Right lung (tissue), 5 donors: Measurements from ENCODE around the gene CEP68. TPM values are rescaled to one million over a fixed set of nuclear protein-coding genes. Genes with fewer than 3 reads are reported as not detected.
A peak's percentile ranks its signal among the peaks of the same experiment; 100 is the strongest.
"Not testable (repeated sequence)": the region's sequence is repeated elsewhere in the genome, so short reads cannot be mapped to it uniquely, and the experiment has no call there.

Experiments used
- DNase-seq, 2 donors: peaks; one replicate each; pipeline ENCODE4 v3.0.0-alpha.2; 2013
- polyA plus RNA-seq, 5 donors: library from polyadenylated mRNA; unstranded; fragments of 120-200 nt; gene quantifications; one replicate each; pipeline versions ENCODE4 v1.2.1 to v1.2.3, GENCODE V29; 2013; ENCODE audit warnings: inconsistent platforms in 1 of 5, low replicate concordance in 1 of 5; ENCODE audit not compliant: insufficient read length in 5 of 5, insufficient read depth in 1 of 5

Gene CEP68
- polyA plus RNA-seq, 5 donors = 21.4 to 32.0 (median 29.7) TPM

- DNase-seq = peak; percentile 17 to 34
Measured at GRCh38 chr2:65128297-65129190, 72.3 kb downstream of the CEP68 start.

- peak in 1 of 2 donors; percentile 66 for DNase-seq
Measured at GRCh38 chr2:65129286-65129825, 73.1 kb downstream of the CEP68 start.

- peak; percentile 99 for DNase-seq
Measured at GRCh38 chr2:65129826-65130663, 73.8 kb downstream of the CEP68 start, which contains the start of gene RAB1A. Gene RAB1A, minus strand, starts transcription at chr2:65130106. Its CDS starts 191 bp downstream, at chr2:65129915.

- peak in 1 of 2 donors; percentile 71 for DNase-seq
Measured at GRCh38 chr2:65130664-65131175, 74.5 kb downstream of the CEP68 start.

GRCh38 chr2:65132930-65133329 lies 76.7 kb downstream of the CEP68 start:
- not testable (repeated sequence) for DNase-seq

- DNase-seq = no peak
Measured at GRCh38 chr2:65133626-65134025, 77.4 kb downstream of the CEP68 start.

GRCh38 chr2:65134158-65134557 lies 77.9 kb downstream of the CEP68 start:
- DNase-seq = no peak

- DNase-seq = no peak
Measured at GRCh38 chr2:65136253-65136652, 80.0 kb downstream of the CEP68 start.

Other genes with a start within 250 kb of the CEP68 start
- 1 to 10 TPM; 4.6 to 8.0 (median 7.9) TPM for gene SLC1A4, start 67.0 kb upstream of the CEP68 start, polyA plus RNA-seq
- gene RAB1A, start 73.7 kb downstream of the CEP68 start, polyA plus RNA-seq = 100 to 1,000 TPM; 166 to 187 (median 171) TPM
- 100 to 1,000 TPM; 152 to 208 (median 185) TPM for gene ACTR2, start 171.4 kb downstream of the CEP68 start, polyA plus RNA-seq